Measurements from ENCODE around the gene APOL6.
"Not testable (repeated sequence)": the region's sequence is repeated elsewhere in the genome, so short reads cannot be mapped to it uniquely, and the experiment has no call there.

The APOL6 gene

DNA sequence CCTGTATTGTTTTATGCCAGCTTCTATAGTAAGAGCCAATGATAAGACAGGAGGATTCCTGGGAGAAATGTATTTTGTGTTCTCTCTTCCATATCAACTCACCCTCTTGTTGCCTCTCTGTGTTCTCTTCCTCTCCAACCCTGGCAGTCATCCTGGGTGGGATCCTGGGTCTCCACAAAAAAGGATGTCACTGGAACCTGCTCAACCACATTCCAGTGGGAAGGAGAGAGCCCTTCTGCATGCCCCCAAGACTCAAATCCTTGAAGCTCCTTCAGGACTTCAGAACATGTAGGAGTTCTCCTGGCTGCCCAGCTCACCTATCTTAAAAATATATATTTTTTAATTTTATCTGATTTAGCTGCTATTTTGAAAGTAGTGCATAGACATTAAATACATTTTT, 26.1 kb downstream of the APOL6 start:
- no peak overlapping the region for H3K9ac ChIP-seq (ENCODE audit: low read depth in 1 of 2, low read length in 2 of 2)
- no peaks in the 10 kb centered on the region for H3K9me3 ChIP-seq (ENCODE audit: control insufficient read depth in 2 of 2, low read length in 2 of 2)
- H3K4me1 ChIP-seq (ENCODE audit: control insufficient read depth in 2 of 2, insufficient read depth in 2 of 2, low read length in 2 of 2) = no peaks in the 10 kb centered on the region
- H3K27me3 ChIP-seq (ENCODE audit: control insufficient read depth in 2 of 2, insufficient read depth in 2 of 2, low read length in 2 of 2) = no peaks in the 10 kb centered on the region
- H3K4me3 ChIP-seq (ENCODE audit: low read length in 2 of 2) = no peak overlapping the region
- no peak overlapping the region for H3K27ac ChIP-seq (ENCODE audit: low read depth in 2 of 2, low read length in 2 of 2)
- H3K36me3 ChIP-seq (ENCODE audit: control insufficient read depth in 2 of 2, insufficient read depth in 2 of 2, low read length in 2 of 2) = no peaks in the 10 kb centered on the region

DNA sequence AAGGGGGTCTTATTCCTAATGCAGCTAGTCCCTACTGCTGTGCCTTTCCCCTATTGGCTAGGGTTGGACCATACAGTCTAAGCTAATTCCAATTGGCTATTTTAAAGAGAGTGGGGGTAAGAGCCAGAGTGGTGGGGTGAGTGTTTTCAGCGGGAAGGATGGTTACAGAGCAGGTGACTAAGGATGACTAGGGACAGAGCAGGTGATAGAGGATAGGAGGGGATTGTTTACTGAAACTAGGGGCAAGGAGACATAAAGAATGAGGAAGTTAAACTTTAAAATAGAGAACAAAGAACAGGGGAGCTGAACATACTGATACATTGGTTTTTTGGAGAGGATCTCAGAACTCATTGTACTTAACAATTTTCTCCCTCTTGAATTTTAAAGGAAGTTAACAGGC, 27.8 kb downstream of the APOL6 start:
- H3K9ac ChIP-seq (ENCODE audit: low read depth in 1 of 2, low read length in 2 of 2); H3K4me1 ChIP-seq (ENCODE audit: control insufficient read depth in 2 of 2, insufficient read depth in 2 of 2, low read length in 2 of 2); H3K4me3 ChIP-seq (ENCODE audit: low read length in 2 of 2); H3K9me3 ChIP-seq (ENCODE audit: control insufficient read depth in 2 of 2, low read length in 2 of 2); H3K27me3 ChIP-seq (ENCODE audit: control insufficient read depth in 2 of 2, insufficient read depth in 2 of 2, low read length in 2 of 2); H3K27ac ChIP-seq (ENCODE audit: low read depth in 2 of 2, low read length in 2 of 2); H3K36me3 ChIP-seq (ENCODE audit: control insufficient read depth in 2 of 2, insufficient read depth in 2 of 2, low read length in 2 of 2): not testable (repeated sequence)

DNA sequence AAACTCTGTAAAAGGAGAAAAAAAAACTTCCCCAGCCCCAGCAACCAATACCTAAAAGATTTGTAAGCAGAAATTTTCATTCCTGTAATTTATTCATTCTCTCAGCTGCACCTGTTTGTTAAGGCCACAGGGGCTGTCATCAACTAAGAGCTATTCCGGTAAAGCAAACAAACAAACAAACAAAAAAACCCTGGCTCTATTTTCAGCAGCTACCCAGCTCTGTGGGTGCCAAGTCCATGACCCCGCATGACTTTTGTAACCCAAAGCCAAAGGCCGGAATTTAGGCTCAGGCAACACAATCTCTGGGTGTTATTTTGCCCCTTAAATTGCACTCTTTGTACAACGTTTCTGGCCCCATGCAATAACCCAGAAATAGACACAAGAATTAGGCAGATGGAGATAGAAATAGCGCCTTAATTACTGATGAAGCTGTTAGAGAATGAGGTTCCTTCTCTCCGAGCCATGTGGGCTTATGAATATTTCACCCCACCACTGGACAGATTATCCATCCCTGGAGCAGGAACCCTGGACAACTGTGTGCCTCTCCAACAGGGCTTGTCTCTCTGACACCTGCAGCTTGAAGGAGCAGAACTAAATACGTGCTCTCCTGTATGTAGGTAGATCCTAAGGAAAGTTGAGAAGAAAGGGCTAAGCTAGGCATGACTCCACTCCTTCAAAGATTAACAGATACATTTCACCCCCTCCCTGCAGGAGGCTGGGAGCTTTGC, 29.4 kb downstream of the APOL6 start:
- Histone ChIP-seq H3K9ac (ENCODE audit: low read depth in 1 of 2, low read length in 2 of 2) (no peak overlapping the region), H3K36me3 (ENCODE audit: control insufficient read depth in 2 of 2, insufficient read depth in 2 of 2, low read length in 2 of 2) (no peaks in the 10 kb centered on the region), H3K27ac (ENCODE audit: low read depth in 2 of 2, low read length in 2 of 2) (no peak overlapping the region), H3K4me3 (ENCODE audit: low read length in 2 of 2) (no peak overlapping the region), H3K9me3 (ENCODE audit: control insufficient read depth in 2 of 2, low read length in 2 of 2) (no peaks in the 10 kb centered on the region), H3K4me1 (ENCODE audit: control insufficient read depth in 2 of 2, insufficient read depth in 2 of 2, low read length in 2 of 2) (no peaks in the 10 kb centered on the region), H3K27me3 (ENCODE audit: control insufficient read depth in 2 of 2, insufficient read depth in 2 of 2, low read length in 2 of 2) (no peaks in the 10 kb centered on the region)

DNA sequence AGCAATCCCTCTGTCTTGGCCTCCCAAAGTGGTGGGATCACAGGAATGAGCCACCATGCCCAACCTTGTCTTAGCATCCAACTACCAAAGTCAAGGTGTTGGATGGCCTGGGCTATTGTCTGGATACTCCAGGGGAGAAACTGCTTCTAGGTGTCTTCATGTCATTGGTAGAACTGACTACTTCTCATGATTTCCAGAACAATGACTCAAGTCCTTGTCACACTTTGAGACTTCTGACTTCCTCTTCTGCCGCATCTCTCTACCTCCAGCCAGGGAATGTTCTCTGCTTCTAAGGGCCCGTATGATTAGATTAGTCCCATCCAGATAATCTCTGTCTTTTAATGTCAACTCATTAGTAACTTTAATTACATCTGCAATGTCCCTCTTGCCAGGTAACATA, 30.6 kb downstream of the APOL6 start:
- Histone ChIP-seq H3K9ac (ENCODE audit: low read depth in 1 of 2, low read length in 2 of 2) (no peak overlapping the region), H3K4me3 (ENCODE audit: low read length in 2 of 2) (no peak overlapping the region), H3K27me3 (ENCODE audit: control insufficient read depth in 2 of 2, insufficient read depth in 2 of 2, low read length in 2 of 2) (no peaks in the 10 kb centered on the region), H3K36me3 (ENCODE audit: control insufficient read depth in 2 of 2, insufficient read depth in 2 of 2, low read length in 2 of 2) (no peaks in the 10 kb centered on the region), H3K9me3 (ENCODE audit: control insufficient read depth in 2 of 2, low read length in 2 of 2) (no peaks in the 10 kb centered on the region), H3K4me1 (ENCODE audit: control insufficient read depth in 2 of 2, insufficient read depth in 2 of 2, low read length in 2 of 2) (no peaks in the 10 kb centered on the region), H3K27ac (ENCODE audit: low read depth in 2 of 2, low read length in 2 of 2) (no peak overlapping the region)

DNA sequence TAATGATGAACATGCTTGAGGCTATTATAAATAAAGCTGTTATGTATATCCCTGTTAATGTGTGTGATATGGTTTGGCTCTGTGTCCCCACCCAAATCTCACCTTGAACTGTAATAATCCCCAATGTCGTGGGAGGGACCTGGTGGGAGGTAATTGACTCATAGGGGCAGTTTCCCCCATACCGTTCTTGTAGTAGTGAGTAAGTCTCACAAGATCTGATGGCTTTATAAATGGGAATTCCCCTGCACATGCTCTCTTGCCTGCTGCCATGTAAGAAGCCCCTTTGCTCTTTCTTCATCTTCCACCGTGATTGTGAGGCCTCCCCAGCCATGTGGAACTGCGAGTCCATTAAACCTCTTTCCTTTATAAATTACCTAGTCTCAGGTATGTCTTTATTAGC, 31.2 kb downstream of the APOL6 start:
- H3K4me3 ChIP-seq (ENCODE audit: low read length in 2 of 2); H3K4me1 ChIP-seq (ENCODE audit: control insufficient read depth in 2 of 2, insufficient read depth in 2 of 2, low read length in 2 of 2); H3K27ac ChIP-seq (ENCODE audit: low read depth in 2 of 2, low read length in 2 of 2); H3K9me3 ChIP-seq (ENCODE audit: control insufficient read depth in 2 of 2, low read length in 2 of 2); H3K27me3 ChIP-seq (ENCODE audit: control insufficient read depth in 2 of 2, insufficient read depth in 2 of 2, low read length in 2 of 2); H3K36me3 ChIP-seq (ENCODE audit: control insufficient read depth in 2 of 2, insufficient read depth in 2 of 2, low read length in 2 of 2); H3K9ac ChIP-seq (ENCODE audit: low read depth in 1 of 2, low read length in 2 of 2): not testable (repeated sequence)

DNA sequence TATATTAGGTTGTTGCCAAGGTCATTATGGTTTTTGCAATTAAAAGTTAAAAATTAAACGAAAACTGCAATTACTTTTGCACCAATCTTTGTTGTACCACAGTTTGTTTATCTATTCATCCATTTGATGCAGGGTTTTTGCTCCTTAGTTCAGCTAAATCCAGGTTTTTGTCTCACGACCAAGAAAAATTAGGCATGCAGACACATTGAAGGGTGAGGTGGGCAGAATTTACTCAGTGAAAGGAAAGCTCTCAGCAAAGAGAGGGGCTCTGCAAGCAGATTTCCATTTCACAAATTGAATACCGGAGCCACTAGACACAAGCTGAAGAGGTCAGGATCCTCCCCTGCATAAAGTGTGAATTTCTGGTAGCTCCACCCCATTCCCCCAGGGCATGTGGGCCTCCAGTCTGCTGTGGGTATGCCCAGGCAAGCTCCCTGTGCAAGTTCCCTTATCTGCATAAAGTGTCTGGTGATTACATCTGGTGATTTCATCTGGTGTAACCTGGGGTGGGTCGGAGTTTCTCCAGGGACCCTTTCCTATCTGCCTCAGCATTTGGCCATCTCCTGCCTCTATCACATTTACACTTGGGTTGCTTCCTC, 33.3 kb downstream of the APOL6 start:
- no peak overlapping the region for H3K27ac ChIP-seq (ENCODE audit: low read depth in 2 of 2, low read length in 2 of 2)
- H3K9me3 ChIP-seq (ENCODE audit: control insufficient read depth in 2 of 2, low read length in 2 of 2) = no peaks in the 10 kb centered on the region
- no peak overlapping the region for H3K4me3 ChIP-seq (ENCODE audit: low read length in 2 of 2)
- H3K36me3 ChIP-seq (ENCODE audit: control insufficient read depth in 2 of 2, insufficient read depth in 2 of 2, low read length in 2 of 2) = no peaks in the 10 kb centered on the region
- H3K4me1 ChIP-seq (ENCODE audit: control insufficient read depth in 2 of 2, insufficient read depth in 2 of 2, low read length in 2 of 2) = no peaks in the 10 kb centered on the region
- H3K27me3 ChIP-seq (ENCODE audit: control insufficient read depth in 2 of 2, insufficient read depth in 2 of 2, low read length in 2 of 2) = no peaks in the 10 kb centered on the region
- no peak overlapping the region for H3K9ac ChIP-seq (ENCODE audit: low read depth in 1 of 2, low read length in 2 of 2)

DNA sequence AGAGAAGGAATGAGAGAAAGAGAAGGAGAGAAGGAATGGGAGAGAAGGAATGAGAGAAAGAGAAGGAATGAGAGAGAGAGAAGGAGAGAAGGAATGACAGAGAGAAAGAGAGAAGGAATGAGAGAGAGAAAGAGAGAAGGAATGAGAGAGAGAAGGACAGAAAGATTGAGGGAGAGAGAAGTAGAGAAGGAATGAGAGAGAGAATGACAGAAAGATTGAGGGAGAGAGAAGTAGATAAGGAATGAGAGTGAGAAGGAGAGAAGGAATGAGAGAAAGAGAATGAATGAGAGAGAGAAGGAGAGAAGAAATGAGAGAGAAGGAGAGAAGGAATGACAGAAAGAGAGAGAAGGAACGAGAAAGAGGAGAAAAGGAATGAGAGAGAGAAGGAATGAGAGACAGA, 35.3 kb downstream of the APOL6 start:
- no peaks in the 10 kb centered on the region for H3K4me1 ChIP-seq (ENCODE audit: control insufficient read depth in 2 of 2, insufficient read depth in 2 of 2, low read length in 2 of 2)
- H3K36me3 ChIP-seq (ENCODE audit: control insufficient read depth in 2 of 2, insufficient read depth in 2 of 2, low read length in 2 of 2) = no peaks in the 10 kb centered on the region
- H3K9me3 ChIP-seq (ENCODE audit: control insufficient read depth in 2 of 2, low read length in 2 of 2) = no peaks in the 10 kb centered on the region
- no peak overlapping the region for H3K4me3 ChIP-seq (ENCODE audit: low read length in 2 of 2)
- H3K27me3 ChIP-seq (ENCODE audit: control insufficient read depth in 2 of 2, insufficient read depth in 2 of 2, low read length in 2 of 2) = no peaks in the 10 kb centered on the region
- H3K27ac ChIP-seq (ENCODE audit: low read depth in 2 of 2, low read length in 2 of 2) = no peak overlapping the region
- no peak overlapping the region for H3K9ac ChIP-seq (ENCODE audit: low read depth in 1 of 2, low read length in 2 of 2)

DNA sequence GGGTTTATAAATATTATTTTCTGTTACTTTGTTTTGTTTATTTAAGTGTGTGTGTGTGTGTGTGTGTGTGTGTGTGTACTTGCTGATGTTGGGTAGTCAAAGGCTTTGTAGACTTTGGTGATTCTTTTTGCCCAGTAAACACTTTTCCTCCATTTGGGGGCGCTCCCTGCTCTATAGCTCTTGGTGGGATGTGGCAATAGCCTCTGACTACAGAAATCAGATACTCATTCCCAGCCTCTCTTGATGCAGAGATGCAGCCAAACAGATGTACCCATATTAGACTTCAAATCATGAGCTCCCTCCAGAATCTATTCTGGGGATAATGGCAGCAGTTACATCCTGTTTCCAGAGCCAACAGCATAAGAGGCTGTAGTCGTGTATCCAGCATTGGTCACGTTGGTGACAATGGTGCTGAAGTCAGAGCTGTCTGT, 36.0 kb downstream of the APOL6 start:
- Histone ChIP-seq H3K27ac (ENCODE audit: low read depth in 2 of 2, low read length in 2 of 2) (no peak overlapping the region), H3K36me3 (ENCODE audit: control insufficient read depth in 2 of 2, insufficient read depth in 2 of 2, low read length in 2 of 2) (no peaks in the 10 kb centered on the region), H3K9ac (ENCODE audit: low read depth in 1 of 2, low read length in 2 of 2) (no peak overlapping the region), H3K4me1 (ENCODE audit: control insufficient read depth in 2 of 2, insufficient read depth in 2 of 2, low read length in 2 of 2) (no peaks in the 10 kb centered on the region), H3K27me3 (ENCODE audit: control insufficient read depth in 2 of 2, insufficient read depth in 2 of 2, low read length in 2 of 2) (no peaks in the 10 kb centered on the region), H3K4me3 (ENCODE audit: low read length in 2 of 2) (no peak overlapping the region), H3K9me3 (ENCODE audit: control insufficient read depth in 2 of 2, low read length in 2 of 2) (no peaks in the 10 kb centered on the region)

DNA sequence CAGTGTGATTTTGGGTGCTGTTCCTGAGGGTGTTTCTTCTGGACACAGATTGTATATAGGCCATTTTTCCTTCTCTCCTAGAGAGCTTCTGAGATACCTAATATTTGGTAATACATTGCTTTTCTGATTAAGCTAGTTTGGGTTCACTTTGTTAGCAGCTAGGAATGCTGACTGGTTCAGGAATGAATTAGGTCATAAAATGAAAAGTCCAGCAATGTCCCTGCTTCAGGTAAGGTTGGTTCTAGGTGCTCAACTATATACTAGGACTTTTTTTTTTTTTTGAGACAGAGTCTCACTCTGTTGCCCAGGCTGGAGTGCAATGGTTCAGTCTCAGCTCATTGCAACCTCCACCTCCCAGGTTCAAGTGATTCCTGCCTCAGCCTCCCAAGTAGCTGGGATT, 36.5 kb downstream of the APOL6 start:
- Histone ChIP-seq H3K27me3 (ENCODE audit: control insufficient read depth in 2 of 2, insufficient read depth in 2 of 2, low read length in 2 of 2) (no peaks in the 10 kb centered on the region), H3K9me3 (ENCODE audit: control insufficient read depth in 2 of 2, low read length in 2 of 2) (no peaks in the 10 kb centered on the region), H3K27ac (ENCODE audit: low read depth in 2 of 2, low read length in 2 of 2) (no peak overlapping the region), H3K4me1 (ENCODE audit: control insufficient read depth in 2 of 2, insufficient read depth in 2 of 2, low read length in 2 of 2) (no peaks in the 10 kb centered on the region), H3K36me3 (ENCODE audit: control insufficient read depth in 2 of 2, insufficient read depth in 2 of 2, low read length in 2 of 2) (no peaks in the 10 kb centered on the region), H3K4me3 (ENCODE audit: low read length in 2 of 2) (no peak overlapping the region), H3K9ac (ENCODE audit: low read depth in 1 of 2, low read length in 2 of 2) (no peak overlapping the region)

DNA sequence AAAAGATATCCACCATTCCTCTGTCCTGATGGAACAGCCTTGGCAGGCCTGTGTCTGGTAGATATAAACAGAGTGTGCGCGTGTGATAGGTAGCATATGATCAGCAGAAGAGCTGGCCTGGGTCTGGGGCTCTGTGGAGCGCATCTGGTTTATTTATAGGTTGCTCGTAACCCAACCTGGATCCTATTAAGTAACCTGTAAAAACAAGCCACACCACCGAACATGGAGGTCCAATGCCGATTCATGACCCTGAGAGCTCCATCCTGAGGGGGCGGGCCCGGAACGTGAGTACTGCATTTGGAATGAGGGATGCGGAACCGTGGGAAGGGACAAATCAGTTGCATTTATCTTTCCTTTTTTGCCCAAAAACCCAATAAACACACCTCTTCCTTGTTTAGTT, 37.5 kb downstream of the APOL6 start:
- no peaks in the 10 kb centered on the region for H3K4me1 ChIP-seq (ENCODE audit: control insufficient read depth in 2 of 2, insufficient read depth in 2 of 2, low read length in 2 of 2)
- H3K27me3 ChIP-seq (ENCODE audit: control insufficient read depth in 2 of 2, insufficient read depth in 2 of 2, low read length in 2 of 2) = no peaks in the 10 kb centered on the region
- H3K9me3 ChIP-seq (ENCODE audit: control insufficient read depth in 2 of 2, low read length in 2 of 2) = no peaks in the 10 kb centered on the region
- H3K27ac ChIP-seq (ENCODE audit: low read depth in 2 of 2, low read length in 2 of 2) = no peak overlapping the region
- H3K9ac ChIP-seq (ENCODE audit: low read depth in 1 of 2, low read length in 2 of 2) = no peak overlapping the region
- no peak overlapping the region for H3K4me3 ChIP-seq (ENCODE audit: low read length in 2 of 2)
- no peaks in the 10 kb centered on the region for H3K36me3 ChIP-seq (ENCODE audit: control insufficient read depth in 2 of 2, insufficient read depth in 2 of 2, low read length in 2 of 2)
